ENCODE results near the gene CACNB2. TPM values are rescaled to one million over a fixed set of nuclear protein-coding genes. Genes with fewer than 3 reads are reported as not detected.

The CACNB2 gene
- total RNA-seq, 2 donors from 2014 or later, result 9.8 to 12.1 TPM

- Histone ChIP-seq H3K9me3 (no peaks in the 10 kb centered on the region), H3K4me3 (no peak overlapping the region), H3K27ac (no peak overlapping the region), H3K4me1 (no peaks in the 10 kb centered on the region), H3K36me3 (no peaks in the 10 kb centered on the region), H3K9ac (ENCODE audit: low read depth in 2 of 2, low read length in 2 of 2) (no peak overlapping the region), H3K27me3 (no peaks in the 10 kb centered on the region)
- TF ChIP-seq CTCF (IDR thresholded peaks at IDR 0.05), result no peak
- DNase-seq, result no peak
- intact Hi-C loops (cut with DNase I), result loop anchor here (5.0 to 10.0 kb wide), 4 partner anchors 309 to 612 kb away; no protein-coding TSS in a partner anchor
Measured at GRCh38 chr10:18216482-18216881, 76.3 kb downstream of the CACNB2 start.

DNA sequence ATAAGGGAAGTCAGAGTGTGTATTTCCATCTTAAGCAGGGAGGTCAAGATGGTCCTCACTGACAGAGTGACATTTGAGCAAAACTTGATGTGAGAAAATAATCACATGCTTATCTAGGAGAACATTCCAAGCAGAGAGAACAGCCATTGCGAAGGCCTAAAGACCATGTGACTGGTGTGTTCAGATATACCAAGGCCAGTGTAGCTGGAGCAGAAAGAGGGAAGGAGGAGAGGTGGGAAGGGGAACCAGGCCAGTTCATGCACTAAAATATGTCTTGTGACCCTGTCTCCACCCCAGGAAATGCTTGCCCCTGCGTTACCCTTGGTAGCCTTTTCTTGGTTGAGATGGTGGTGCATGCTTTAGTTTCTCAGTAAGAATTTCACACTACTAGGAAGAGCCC is 77.4 kb downstream of the CACNB2 start:
- no peak for TF ChIP-seq CTCF (IDR thresholded peaks at IDR 0.05)
- no peaks in the 10 kb centered on the region for H3K36me3 ChIP-seq
- no peak for DNase-seq
- H3K4me3 ChIP-seq, result no peak overlapping the region
- H3K27ac ChIP-seq, result no peak overlapping the region
- no peaks in the 10 kb centered on the region for H3K4me1 ChIP-seq
- intact Hi-C loops (cut with DNase I), result loop anchor here (5.0 to 10.0 kb wide), 4 partner anchors 310 to 613 kb away; no protein-coding TSS in a partner anchor
- no peak overlapping the region for H3K9ac ChIP-seq (ENCODE audit: low read depth in 2 of 2, low read length in 2 of 2)
- no peaks in the 10 kb centered on the region for H3K9me3 ChIP-seq
- no peaks in the 10 kb centered on the region for H3K27me3 ChIP-seq

DNA sequence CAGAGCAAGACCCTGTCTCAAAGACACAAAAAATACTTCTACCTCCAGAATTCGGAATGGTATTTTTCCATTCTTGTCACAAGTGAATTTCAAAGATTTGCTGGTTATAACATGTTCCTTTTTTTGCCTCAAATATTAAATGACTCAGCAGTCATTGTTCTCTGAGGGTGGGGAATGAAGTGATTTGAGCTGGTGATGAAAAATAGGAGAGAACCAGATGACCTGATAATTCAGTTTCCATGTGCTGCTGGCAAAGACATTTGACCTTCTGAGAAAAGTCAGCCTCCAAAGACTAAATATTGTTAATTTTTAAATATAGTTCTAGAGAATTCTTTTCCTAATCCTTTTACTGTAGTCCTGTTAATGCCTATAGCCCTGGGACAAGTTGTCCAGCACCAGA is 78.9 kb downstream of the CACNB2 start:
- Histone ChIP-seq H3K9me3 (no peaks in the 10 kb centered on the region), H3K36me3 (no peaks in the 10 kb centered on the region), H3K4me1 (no peaks in the 10 kb centered on the region), H3K27me3 (no peaks in the 10 kb centered on the region), H3K4me3 (no peak overlapping the region), H3K27ac (no peak overlapping the region), H3K9ac (ENCODE audit: low read depth in 2 of 2, low read length in 2 of 2) (no peak overlapping the region)
- no peak for DNase-seq
- intact Hi-C loops (cut with DNase I), result loop anchor here (5.0 to 10.0 kb wide), 4 partner anchors 312 to 614 kb away; no protein-coding TSS in a partner anchor
- no peak for TF ChIP-seq CTCF (IDR thresholded peaks at IDR 0.05)

DNA sequence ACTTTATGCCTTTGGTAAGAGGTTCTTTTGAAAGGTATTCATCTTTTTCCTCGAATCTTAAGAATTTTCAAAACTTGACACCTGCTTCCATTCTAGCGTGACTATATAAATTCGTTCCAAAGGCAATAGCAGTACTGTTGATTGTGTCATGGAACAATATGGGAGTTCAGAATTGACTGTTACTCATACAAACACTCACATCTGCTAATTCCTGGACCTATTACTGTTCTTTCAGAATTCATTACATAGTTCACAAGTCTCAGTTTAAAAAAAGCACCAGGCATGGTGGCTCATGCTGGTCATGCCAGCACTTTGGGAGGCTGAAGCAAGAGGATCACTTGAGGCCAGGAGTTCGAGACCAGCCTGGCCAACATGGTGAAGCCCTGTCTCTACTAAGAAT is 80.9 kb downstream of the CACNB2 start:
- Histone ChIP-seq H3K9me3 (no peaks in the 10 kb centered on the region), H3K27ac (no peak overlapping the region), H3K27me3 (no peaks in the 10 kb centered on the region), H3K36me3 (no peaks in the 10 kb centered on the region), H3K4me1 (no peaks in the 10 kb centered on the region), H3K4me3 (no peak overlapping the region), H3K9ac (ENCODE audit: low read depth in 2 of 2, low read length in 2 of 2) (no peak overlapping the region)
- no peak for DNase-seq
- intact Hi-C loops (cut with DNase I), result no loop called here
- no peak for TF ChIP-seq CTCF (IDR thresholded peaks at IDR 0.05)

DNA sequence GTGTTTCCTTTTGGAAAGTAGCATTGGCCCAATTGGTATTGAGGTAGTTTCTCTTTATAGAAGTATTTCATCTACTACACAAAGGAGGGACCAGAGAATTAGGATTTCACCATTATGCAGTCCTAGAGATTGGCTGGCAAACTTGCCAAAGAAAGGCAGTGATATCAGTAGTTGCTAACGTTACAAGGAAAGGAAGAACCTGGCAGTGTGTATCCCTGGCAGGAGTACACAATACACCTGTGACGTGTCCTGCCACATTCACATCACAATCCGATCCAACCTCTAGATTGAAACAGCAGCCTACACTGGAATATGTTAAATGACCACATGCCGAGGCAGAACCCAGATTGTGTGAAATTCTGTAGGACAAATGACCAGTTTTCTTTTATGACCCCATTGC is 81.7 kb downstream of the CACNB2 start:
- no peak for DNase-seq
- Histone ChIP-seq H3K4me3 (no peak overlapping the region), H3K9me3 (no peaks in the 10 kb centered on the region), H3K4me1 (no peaks in the 10 kb centered on the region), H3K27me3 (no peaks in the 10 kb centered on the region), H3K27ac (no peak overlapping the region), H3K9ac (ENCODE audit: low read depth in 2 of 2, low read length in 2 of 2) (no peak overlapping the region), H3K36me3 (no peaks in the 10 kb centered on the region)
- no peak for TF ChIP-seq CTCF (IDR thresholded peaks at IDR 0.05)
- intact Hi-C loops (cut with DNase I), result no loop called here

All from colonic mucosa (tissue), 4 donors.